Esophagus muscularis mucosa (tissue), 4 donors: ENCODE measurements around the gene RCOR1.

Experiments
- CTCF ChIP-seq, 3 experiments: fragments of 200-600 bp in 2 of 3; fragments of 450-650 bp in 1 of 3; sonication (generic) in 2 of 3; IDR thresholded peaks; one replicate each; pipeline ENCODE4 v1.5.1; 2017 to 2019; ENCODE audit warnings: antibody characterized with exemption in 3 of 3, mild to moderate bottlenecking in 2 of 3, moderate library complexity in 1 of 3
- EP300 ChIP-seq: sonication (generic); formaldehyde crosslinking; IDR thresholded peaks from one replicate; pipeline ENCODE4 v1.6.1; 2017; ENCODE audit warnings: antibody characterized with exemption
- POLR2A ChIP-seq: fragments of 450-650 bp; IDR thresholded peaks from one replicate; pipeline ENCODE4 v1.6.1; 2017; ENCODE audit warnings: antibody characterized with exemption, moderate library complexity, mild to moderate bottlenecking, low read depth
- POLR2AphosphoS5 ChIP-seq, 2 donors: sonication (generic); formaldehyde crosslinking; IDR thresholded peaks; one replicate each; pipeline ENCODE4 v1.6.1; 2017; ENCODE audit warnings: antibody characterized with exemption in 2 of 2

- TF ChIP-seq CTCF (IDR thresholded peaks at IDR 0.05) (no peak), POLR2A (no peak), POLR2AphosphoS5 (IDR thresholded peaks at IDR 0.05) (no peak), EP300 (no peak)
These were observed 47.5 kb upstream of the RCOR1 start for GRCh38 chr14:102544747-102545460.
